Measurements from ENCODE around the gene MAGOHB.

MAGOHB gene

DNA sequence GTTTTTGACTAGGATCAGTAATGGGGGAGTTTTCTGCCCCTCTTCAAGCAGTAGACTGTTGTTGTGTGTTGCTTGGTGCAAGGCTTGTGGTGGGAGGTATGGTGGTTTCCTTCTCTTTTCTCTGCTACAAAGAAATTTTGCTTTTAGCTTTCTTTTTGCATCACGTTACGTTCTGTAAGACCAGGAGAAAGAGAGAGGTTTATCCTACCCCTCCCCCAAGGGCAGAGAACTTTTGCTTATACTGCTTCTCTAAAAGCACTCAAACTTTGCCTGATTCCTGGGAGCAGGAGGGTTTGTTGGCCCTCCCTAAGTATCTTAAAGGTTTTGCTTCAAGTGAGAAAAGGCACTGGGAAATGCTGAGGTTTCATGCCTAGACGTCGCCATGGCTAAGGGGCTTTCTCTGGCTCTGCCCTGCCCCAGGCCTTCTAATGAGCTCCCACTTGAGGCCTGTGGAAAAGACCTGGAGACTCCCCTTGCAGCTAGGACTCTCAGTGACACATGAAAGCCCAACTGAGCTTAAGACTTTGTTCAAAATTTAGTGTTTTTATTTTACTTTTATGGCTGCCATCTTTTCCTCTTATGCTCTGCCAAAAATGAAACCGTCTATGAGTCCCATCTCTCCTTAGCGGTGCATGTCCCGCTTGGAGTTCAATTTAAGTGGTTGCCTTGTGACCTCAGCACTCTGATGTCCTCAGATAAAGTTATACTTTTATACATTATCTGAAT is 58.5 kb downstream of the MAGOHB start:
- DNase-seq (ENCODE audit: low read depth): no peak

GRCh38 chr12:10554228-10554755 is 59.1 kb downstream of the MAGOHB start:
- no peak for DNase-seq (ENCODE audit: low read depth)

Data from GM04504 (cell line).